HepG2 (cell line): Measurements from ENCODE around the gene TJP2. TPM values are rescaled to one million over a fixed set of nuclear protein-coding genes. Genes with fewer than 3 reads are reported as not detected.

Source experiments
- ARNTL ChIP-seq: sonication (generic); formaldehyde crosslinking; IDR thresholded peaks from 2 replicates; pipeline ENCODE4 v1.4.0; 2020; ENCODE audit warnings: mild to moderate bottlenecking, missing genetic modification reagents
- ATM ChIP-seq: fragments of 450-650 bp; IDR thresholded peaks from 2 replicates; pipeline ENCODE4 v1.7.1; 2017; ENCODE audit warnings: mild to moderate bottlenecking, borderline replicate concordance
- DNMT1 ChIP-seq: sonication (generic); formaldehyde crosslinking; IDR thresholded peaks from 2 replicates; pipeline ENCODE4 v1.5.1; 2020; ENCODE audit warnings: mild to moderate bottlenecking, missing genetic modification reagents
- DZIP1 ChIP-seq: sonication (generic); formaldehyde crosslinking; IDR thresholded peaks from 2 replicates; pipeline ENCODE4 v1.5.0; 2020; ENCODE audit warnings: mild to moderate bottlenecking, missing genetic modification reagents
- FOXK1 ChIP-seq: sonication (generic); formaldehyde crosslinking; IDR thresholded peaks from 2 replicates; pipeline ENCODE4 v1.4.0; 2020; ENCODE audit warnings: low read depth, missing genetic modification reagents, borderline replicate concordance
- ISX ChIP-seq: sonication (generic); formaldehyde crosslinking; conservative IDR thresholded peaks from 2 replicates; pipeline ENCODE4 v1.5.0; 2020; ENCODE audit warnings: missing genetic modification reagents
- KLF16 ChIP-seq, 2 experiments: sonication (generic) in 1 of 2; formaldehyde crosslinking in 1 of 2; IDR thresholded peaks; 2 replicates each; pipeline versions ENCODE4 v1.6.1 to v1.8.0; 2016 to 2023; ENCODE audit warnings: missing genetic modification reagents in 2 of 2, missing compliant biosample characterization in 1 of 2
- LRRFIP1 ChIP-seq: sonication (generic); formaldehyde crosslinking; conservative IDR thresholded peaks from 2 replicates; pipeline ENCODE4 v1.4.0; 2020; ENCODE audit warnings: missing genetic modification reagents
- ONECUT2 ChIP-seq: sonication (generic); formaldehyde crosslinking; IDR thresholded peaks from 2 replicates; pipeline ENCODE4 v1.4.0; 2020; ENCODE audit warnings: missing genetic modification reagents
- RFX5 ChIP-seq: IDR thresholded peaks from 2 replicates; pipeline ENCODE4 v1.6.1; 2011; ENCODE audit warnings: low read depth, low read length, improper control_type of control experiment
- SOX5 ChIP-seq: IDR thresholded peaks from 2 replicates; pipeline ENCODE4 v1.6.1; 2016; ENCODE audit warnings: borderline replicate concordance
- THAP11 ChIP-seq: IDR thresholded peaks from 2 replicates; pipeline ENCODE4 v1.6.1; 2016; ENCODE audit warnings: missing biosample characterization, missing genetic modification reagents
- XBP1 ChIP-seq: sonication (generic); formaldehyde crosslinking; IDR thresholded peaks from 2 replicates; pipeline ENCODE4 v1.5.0; 2020; ENCODE audit warnings: missing genetic modification reagents
- ZBTB3 ChIP-seq: sonication (generic); formaldehyde crosslinking; IDR thresholded peaks from 2 replicates; pipeline ENCODE4 v1.4.0; 2020; ENCODE audit warnings: low read depth, mild to moderate bottlenecking, moderate library complexity, missing genetic modification reagents, borderline replicate concordance
- ZNF207 ChIP-seq: fragments of 450-650 bp; IDR thresholded peaks from 2 replicates; pipeline ENCODE4 v1.6.1; 2016; ENCODE audit warnings: antibody characterized with exemption, borderline replicate concordance
- ZNF251 ChIP-seq: sonication (generic); formaldehyde crosslinking; IDR thresholded peaks from 2 replicates; pipeline ENCODE4 v1.9.0; 2021; ENCODE audit warnings: mild to moderate bottlenecking, missing genetic modification reagents
- ZNF253 ChIP-seq: sonication (generic); formaldehyde crosslinking; IDR thresholded peaks from 2 replicates; pipeline ENCODE4 v1.8.0; 2022; ENCODE audit warnings: mild to moderate bottlenecking, missing genetic modification reagents, borderline replicate concordance
- ZNF256 ChIP-seq: sonication (generic); formaldehyde crosslinking; conservative IDR thresholded peaks from 2 replicates; pipeline ENCODE4 v1.4.0; 2020; ENCODE audit warnings: missing genetic modification reagents
- ZNF510 ChIP-seq: sonication (generic); formaldehyde crosslinking; IDR thresholded peaks from 2 replicates; pipeline ENCODE4 v1.4.0; 2020; ENCODE audit warnings: low read depth, mild to moderate bottlenecking, missing genetic modification reagents
- polyA plus RNA-seq, 8 experiments: library from polyadenylated mRNA; depleted of rRNA in 3 of 8; stranded (reverse) in 7 of 8; unstranded in 1 of 8; fragments of >200 nt; fragmentation: Illumina TruSeq in 4 of 8; extraction: Trizol in 4 of 8; gene quantifications; 2 replicates each; pipeline versions ENCODE4 v1.2.1 to v1.2.3, GENCODE V29; 2011 to 2016; ENCODE audit warnings: low read depth in 4 of 8, missing spikeins in 1 of 8, mixed read lengths in 1 of 8; ENCODE audit not compliant: insufficient read depth in 1 of 8
- total RNA-seq, 5 experiments: library from RNA; depleted of rRNA; stranded (reverse); fragments of >200 nt; fragmentation: Illumina TruSeq; extraction: Trizol; gene quantifications; 2 replicates each; pipeline ENCODE4 v1.2.3, GENCODE V29; 2016; ENCODE audit warnings: low read depth in 1 of 5
- TF ChIP-seq, protein P1 (sequence below): sonication (generic); formaldehyde crosslinking; IDR thresholded peaks from 2 replicates; pipeline ENCODE4 v1.4.0; 2020; ENCODE audit warnings: mild to moderate bottlenecking, missing genetic modification reagents

The TJP2 gene
- total and polyA plus RNA-seq, 2 of the 13 experiments (the other 11 are each of a cell fraction or from before 2014, with no cell fraction given): 109 to 110 TPM

DNA sequence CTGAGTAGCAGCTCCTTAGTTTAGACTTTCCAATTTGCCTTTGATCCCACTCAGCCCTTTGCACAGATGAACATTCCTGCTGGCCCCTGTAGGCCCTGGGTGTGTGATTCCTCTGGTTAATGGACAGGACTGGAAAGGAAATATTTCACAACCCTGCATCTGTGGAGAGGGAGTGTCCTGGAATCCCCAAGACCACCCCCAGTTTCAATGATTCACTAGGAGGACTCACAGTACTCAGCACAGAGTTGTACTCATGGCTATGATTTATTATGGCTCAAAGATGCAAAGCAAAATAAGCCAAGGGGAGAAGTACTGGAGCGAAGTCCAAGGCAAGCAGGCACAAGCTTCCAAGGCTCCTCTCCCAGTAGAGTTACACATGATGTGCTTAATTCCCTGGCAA is 42.4 kb upstream of the TJP2 start (continued):
- TF ChIP-seq LRRFIP1 (CRISPR knock-in tag) (no peak), ZNF510 (CRISPR knock-in tag) (no peak), SOX5 (CRISPR knock-in tag) (peak; percentile 25; the same call in 1 of the 2 replicates), ONECUT2 (CRISPR knock-in tag) (no peak), THAP11 (CRISPR knock-in tag) (no peak), ZNF207 (no peak), DNMT1 (CRISPR knock-in tag) (no peak), ATM (no peak), ISX (CRISPR knock-in tag) (no peak), ARNTL (CRISPR knock-in tag) (no peak), DZIP1 (no peak), RFX5 (no peak), FOXK1 (CRISPR knock-in tag) (peak; percentile 62; the same call in 1 of the 2 replicates), ZNF251 (no peak), ZBTB3 (no peak), ZNF256 (CRISPR knock-in tag) (no peak), XBP1 (CRISPR knock-in tag) (no peak), ZNF253 (CRISPR knock-in tag) (no peak), KLF16 (CRISPR knock-in tag; IDR thresholded peaks at IDR 0.05) (0 out of 4 replicates have a peak, but pooled peaks of 1 of the 2 experiments have one; percentile 24)
- TF ChIP-seq, protein P1, sequence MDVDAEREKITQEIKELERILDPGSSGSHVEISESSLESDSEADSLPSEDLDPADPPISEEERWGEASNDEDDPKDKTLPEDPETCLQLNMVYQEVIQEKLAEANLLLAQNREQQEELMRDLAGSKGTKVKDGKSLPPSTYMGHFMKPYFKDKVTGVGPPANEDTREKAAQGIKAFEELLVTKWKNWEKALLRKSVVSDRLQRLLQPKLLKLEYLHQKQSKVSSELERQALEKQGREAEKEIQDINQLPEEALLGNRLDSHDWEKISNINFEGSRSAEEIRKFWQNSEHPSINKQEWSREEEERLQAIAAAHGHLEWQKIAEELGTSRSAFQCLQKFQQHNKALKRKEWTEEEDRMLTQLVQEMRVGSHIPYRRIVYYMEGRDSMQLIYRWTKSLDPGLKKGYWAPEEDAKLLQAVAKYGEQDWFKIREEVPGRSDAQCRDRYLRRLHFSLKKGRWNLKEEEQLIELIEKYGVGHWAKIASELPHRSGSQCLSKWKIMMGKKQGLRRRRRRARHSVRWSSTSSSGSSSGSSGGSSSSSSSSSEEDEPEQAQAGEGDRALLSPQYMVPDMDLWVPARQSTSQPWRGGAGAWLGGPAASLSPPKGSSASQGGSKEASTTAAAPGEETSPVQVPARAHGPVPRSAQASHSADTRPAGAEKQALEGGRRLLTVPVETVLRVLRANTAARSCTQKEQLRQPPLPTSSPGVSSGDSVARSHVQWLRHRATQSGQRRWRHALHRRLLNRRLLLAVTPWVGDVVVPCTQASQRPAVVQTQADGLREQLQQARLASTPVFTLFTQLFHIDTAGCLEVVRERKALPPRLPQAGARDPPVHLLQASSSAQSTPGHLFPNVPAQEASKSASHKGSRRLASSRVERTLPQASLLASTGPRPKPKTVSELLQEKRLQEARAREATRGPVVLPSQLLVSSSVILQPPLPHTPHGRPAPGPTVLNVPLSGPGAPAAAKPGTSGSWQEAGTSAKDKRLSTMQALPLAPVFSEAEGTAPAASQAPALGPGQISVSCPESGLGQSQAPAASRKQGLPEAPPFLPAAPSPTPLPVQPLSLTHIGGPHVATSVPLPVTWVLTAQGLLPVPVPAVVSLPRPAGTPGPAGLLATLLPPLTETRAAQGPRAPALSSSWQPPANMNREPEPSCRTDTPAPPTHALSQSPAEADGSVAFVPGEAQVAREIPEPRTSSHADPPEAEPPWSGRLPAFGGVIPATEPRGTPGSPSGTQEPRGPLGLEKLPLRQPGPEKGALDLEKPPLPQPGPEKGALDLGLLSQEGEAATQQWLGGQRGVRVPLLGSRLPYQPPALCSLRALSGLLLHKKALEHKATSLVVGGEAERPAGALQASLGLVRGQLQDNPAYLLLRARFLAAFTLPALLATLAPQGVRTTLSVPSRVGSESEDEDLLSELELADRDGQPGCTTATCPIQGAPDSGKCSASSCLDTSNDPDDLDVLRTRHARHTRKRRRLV (CRISPR knock-in tag): no peak
